ENCODE results near the gene BCDIN3D.

DNA sequence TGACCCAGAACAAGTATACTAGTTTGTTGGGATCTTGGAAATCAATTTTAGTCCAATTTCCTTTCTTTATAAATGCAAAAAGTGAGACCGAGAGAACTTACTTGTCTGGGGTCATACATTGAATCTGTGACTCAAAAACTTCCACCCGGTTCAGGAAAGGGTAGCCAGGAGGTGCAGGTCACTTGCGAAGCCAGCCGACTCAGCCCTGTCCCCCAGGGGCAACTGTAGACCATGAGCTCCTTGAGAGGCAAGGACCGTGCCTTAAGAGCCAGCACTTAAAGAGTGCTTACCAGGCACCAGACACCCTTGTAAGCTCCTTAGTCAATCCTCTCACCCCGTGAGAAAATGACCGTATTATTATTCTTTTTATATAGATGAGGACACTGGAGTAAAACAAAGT is 505 bp upstream of the BCDIN3D start:
- TF ChIP-seq POLR2A (IDR thresholded peaks at IDR 0.05) = no peak
- TF ChIP-seq, protein P1, sequence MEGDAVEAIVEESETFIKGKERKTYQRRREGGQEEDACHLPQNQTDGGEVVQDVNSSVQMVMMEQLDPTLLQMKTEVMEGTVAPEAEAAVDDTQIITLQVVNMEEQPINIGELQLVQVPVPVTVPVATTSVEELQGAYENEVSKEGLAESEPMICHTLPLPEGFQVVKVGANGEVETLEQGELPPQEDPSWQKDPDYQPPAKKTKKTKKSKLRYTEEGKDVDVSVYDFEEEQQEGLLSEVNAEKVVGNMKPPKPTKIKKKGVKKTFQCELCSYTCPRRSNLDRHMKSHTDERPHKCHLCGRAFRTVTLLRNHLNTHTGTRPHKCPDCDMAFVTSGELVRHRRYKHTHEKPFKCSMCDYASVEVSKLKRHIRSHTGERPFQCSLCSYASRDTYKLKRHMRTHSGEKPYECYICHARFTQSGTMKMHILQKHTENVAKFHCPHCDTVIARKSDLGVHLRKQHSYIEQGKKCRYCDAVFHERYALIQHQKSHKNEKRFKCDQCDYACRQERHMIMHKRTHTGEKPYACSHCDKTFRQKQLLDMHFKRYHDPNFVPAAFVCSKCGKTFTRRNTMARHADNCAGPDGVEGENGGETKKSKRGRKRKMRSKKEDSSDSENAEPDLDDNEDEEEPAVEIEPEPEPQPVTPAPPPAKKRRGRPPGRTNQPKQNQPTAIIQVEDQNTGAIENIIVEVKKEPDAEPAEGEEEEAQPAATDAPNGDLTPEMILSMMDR (IDR thresholded peaks at IDR 0.05) = no peak
